Fibroblast of mammary gland (primary cell): Measurements from ENCODE around the gene KCNH4.

Source experiments
- DNase-seq: peaks from one replicate; pipeline ENCODE4 v3.0.0-alpha.2; 2010; ENCODE audit warnings: low read depth
- H3K4me3 ChIP-seq: 2 replicates; pipeline ENCODE4 v1.5.1; 2011; ENCODE audit warnings: low read depth, mild to moderate bottlenecking, low read length, moderate library complexity; ENCODE audit not compliant: control insufficient read depth
- TF ChIP-seq, protein P1 (sequence below): conservative IDR thresholded peaks from 2 replicates; pipeline ENCODE4 v1.5.1; 2011; ENCODE audit warnings: low read depth, low read length, inconsistent platforms; ENCODE audit not compliant: control insufficient read depth, insufficient read depth

KCNH4 gene

GRCh38 chr17:42120161-42120769 lies 60.7 kb downstream of the KCNH4 start:
- no peak for DNase-seq
- TF ChIP-seq, protein P1, sequence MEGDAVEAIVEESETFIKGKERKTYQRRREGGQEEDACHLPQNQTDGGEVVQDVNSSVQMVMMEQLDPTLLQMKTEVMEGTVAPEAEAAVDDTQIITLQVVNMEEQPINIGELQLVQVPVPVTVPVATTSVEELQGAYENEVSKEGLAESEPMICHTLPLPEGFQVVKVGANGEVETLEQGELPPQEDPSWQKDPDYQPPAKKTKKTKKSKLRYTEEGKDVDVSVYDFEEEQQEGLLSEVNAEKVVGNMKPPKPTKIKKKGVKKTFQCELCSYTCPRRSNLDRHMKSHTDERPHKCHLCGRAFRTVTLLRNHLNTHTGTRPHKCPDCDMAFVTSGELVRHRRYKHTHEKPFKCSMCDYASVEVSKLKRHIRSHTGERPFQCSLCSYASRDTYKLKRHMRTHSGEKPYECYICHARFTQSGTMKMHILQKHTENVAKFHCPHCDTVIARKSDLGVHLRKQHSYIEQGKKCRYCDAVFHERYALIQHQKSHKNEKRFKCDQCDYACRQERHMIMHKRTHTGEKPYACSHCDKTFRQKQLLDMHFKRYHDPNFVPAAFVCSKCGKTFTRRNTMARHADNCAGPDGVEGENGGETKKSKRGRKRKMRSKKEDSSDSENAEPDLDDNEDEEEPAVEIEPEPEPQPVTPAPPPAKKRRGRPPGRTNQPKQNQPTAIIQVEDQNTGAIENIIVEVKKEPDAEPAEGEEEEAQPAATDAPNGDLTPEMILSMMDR = no peak
- peak overlapping the region; percentile 50 for H3K4me3 ChIP-seq

- no peak for DNase-seq
- TF ChIP-seq, protein P1 = no peak
- no peak overlapping the region for H3K4me3 ChIP-seq
Observed at GRCh38 chr17:42119301-42119700, 61.6 kb downstream of the KCNH4 start.

DNA sequence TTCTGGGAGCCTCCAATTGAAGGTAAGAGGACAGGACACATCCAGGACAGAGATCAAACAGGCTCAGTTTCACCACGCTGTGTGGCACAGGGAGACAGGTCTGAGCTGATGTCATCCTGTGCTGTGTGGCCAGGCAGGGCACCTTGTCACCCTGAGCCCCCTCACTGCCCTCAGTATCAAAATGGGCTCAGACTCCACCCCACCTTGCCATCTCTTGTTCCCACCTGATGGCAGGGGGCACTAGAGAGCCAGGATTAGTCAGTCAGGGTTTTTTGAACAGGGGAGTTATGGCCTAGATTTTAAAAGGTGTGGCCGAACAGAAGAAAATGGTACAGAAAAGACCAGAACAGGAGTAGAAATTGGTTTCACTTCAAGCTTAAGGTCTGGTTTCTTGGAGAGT lies 62.4 kb downstream of the KCNH4 start:
- DNase-seq = peak; percentile 35
- no peak overlapping the region for H3K4me3 ChIP-seq
- TF ChIP-seq, protein P1 = peak; percentile 49

DNA sequence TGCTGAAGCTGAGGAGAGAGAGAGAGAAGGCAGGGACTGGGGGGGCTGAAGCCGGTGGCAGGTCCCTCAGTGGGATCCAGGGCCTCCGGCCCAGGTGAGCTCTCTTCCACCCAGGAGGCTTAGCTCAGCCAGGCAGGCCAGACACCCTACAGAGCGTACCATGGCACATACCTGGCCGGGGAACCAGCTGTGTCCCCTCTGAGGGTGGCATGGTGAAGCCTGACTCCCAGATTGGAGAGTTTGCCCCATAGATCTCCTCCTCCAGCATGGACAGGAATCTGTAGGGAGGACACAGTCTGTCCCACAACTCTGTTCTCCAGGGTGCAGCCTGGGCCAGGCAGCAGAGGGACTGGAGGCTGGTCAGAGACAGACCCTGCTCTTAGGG lies 62.8 kb downstream of the KCNH4 start:
- TF ChIP-seq, protein P1 = no peak
- DNase-seq = no peak
- no peak overlapping the region for H3K4me3 ChIP-seq

- no peak for DNase-seq
- TF ChIP-seq, protein P1 = no peak
- no peak overlapping the region for H3K4me3 ChIP-seq
Observed at GRCh38 chr17:42117397-42118125, 63.4 kb downstream of the KCNH4 start.

DNA sequence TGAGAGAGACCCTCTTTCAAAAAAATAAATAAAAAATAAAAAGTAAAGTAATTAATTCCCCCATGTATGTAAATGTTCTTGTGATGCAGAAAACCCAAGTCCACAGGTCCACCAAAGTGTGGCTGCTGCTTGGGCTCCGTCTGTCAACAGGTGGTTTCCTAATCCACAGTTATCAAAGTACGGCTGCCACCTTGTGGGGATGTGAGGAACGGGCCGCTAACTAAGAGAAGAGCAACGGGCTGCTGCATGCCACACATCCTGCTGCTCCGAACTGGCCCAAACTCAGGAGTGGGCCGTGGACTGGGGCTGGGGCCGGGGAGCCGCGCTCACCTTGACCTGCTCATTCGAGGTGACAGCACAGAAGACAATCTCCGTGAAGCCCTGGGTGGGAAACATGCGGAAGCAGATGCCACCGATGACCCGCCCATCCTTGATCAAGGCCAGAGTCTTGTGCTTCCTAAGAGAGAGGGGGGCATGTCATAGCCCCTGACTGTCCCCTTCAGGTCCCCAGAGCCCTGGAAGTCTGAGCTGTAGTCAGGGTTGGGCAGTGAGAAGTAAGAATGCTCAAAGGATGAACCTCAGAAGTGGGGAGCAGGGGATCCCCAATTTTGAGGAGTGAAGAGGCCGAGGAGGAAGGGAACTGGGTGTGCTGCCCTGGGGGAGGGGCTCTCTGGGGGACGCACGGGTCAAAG lies 64.1 kb downstream of the KCNH4 start:
- TF ChIP-seq, protein P1 = peak; percentile 81
- no peak overlapping the region for H3K4me3 ChIP-seq
- DNase-seq = peak; percentile 79
